HEK293 (cell line): ENCODE measurements around the gene NCAPD3.

Experiments used
- CTCF ChIA-PET: fragments of 350-600 bp; formaldehyde crosslinking; extraction: SDS; loops from one replicate; lab custom pipeline; 2021; ENCODE audit warnings: antibody characterized with exemption; lab: Yijun Ruan, JAX
- POLR2A ChIA-PET: fragments of 300-600 bp; formaldehyde crosslinking; extraction: SDS; loops from one replicate; lab custom pipeline; 2020; ENCODE audit warnings: antibody characterized with exemption, inconsistent platforms; lab: Yijun Ruan, JAX
- H3K27ac ChIP-seq: fragments of 200-500 bp; sonication (Bioruptor generic); 2 replicates; pipeline ENCODE4 v1.5.1; 2014; ENCODE audit warnings: low read depth, low read length, control low read depth, inconsistent platforms; ENCODE audit errors: extremely low read depth
- H3K36me3 ChIP-seq, 2 experiments: fragments of 200-500 bp in 1 of 2; sonication (Bioruptor generic) in 1 of 2; 1 replicate in 1 of 2; 2 replicates in 1 of 2; pipeline ENCODE4 v1.5.1; 2014 to 2017; ENCODE audit warnings: inconsistent platforms in 2 of 2, low read length in 2 of 2; ENCODE audit not compliant: control insufficient read depth in 2 of 2, insufficient read depth in 1 of 2
- H3K4me1 ChIP-seq: fragments of 200-500 bp; sonication (Bioruptor generic); 2 replicates; pipeline ENCODE4 v1.5.1; 2014; ENCODE audit warnings: mild to moderate bottlenecking, low read length, inconsistent platforms; ENCODE audit not compliant: control insufficient read depth, insufficient read depth
- H3K4me3 ChIP-seq: 2 replicates; pipeline ENCODE4 v1.5.1; 2011; ENCODE audit warnings: low read depth, mild to moderate bottlenecking, control low read depth, low read length, moderate library complexity
- H3K9me3 ChIP-seq: fragments of 200-500 bp; sonication (Bioruptor generic); 2 replicates; pipeline ENCODE4 v1.5.1; 2014; ENCODE audit warnings: low read depth, low read length, inconsistent platforms; ENCODE audit not compliant: control insufficient read depth, insufficient read depth
- GLIS1 ChIP-seq: fragments of 450-650 bp; formaldehyde crosslinking; IDR thresholded peaks from 2 replicates; pipeline ENCODE4 v1.5.1; 2016; ENCODE audit warnings: missing biosample characterization, missing genetic modification characterization
- HOXA7 ChIP-seq: sonication (generic); formaldehyde crosslinking; IDR thresholded peaks from 2 replicates; pipeline ENCODE4 v1.8.1; 2022; ENCODE audit warnings: missing genetic modification reagents, borderline replicate concordance
- HOXC10 ChIP-seq: sonication (generic); formaldehyde crosslinking; IDR thresholded peaks from 2 replicates; pipeline ENCODE4 v1.8.1; 2023; ENCODE audit warnings: mild to moderate bottlenecking, missing genetic modification reagents
- HOXD13 ChIP-seq: sonication (generic); formaldehyde crosslinking; IDR thresholded peaks from 2 replicates; pipeline ENCODE4 v1.8.0; 2022; ENCODE audit warnings: missing genetic modification reagents, borderline replicate concordance
- IKZF3 ChIP-seq: fragments of 450-650 bp; IDR thresholded peaks from 2 replicates; pipeline ENCODE4 v1.5.0; 2018; ENCODE audit warnings: missing biosample characterization, mild to moderate bottlenecking, missing genetic modification characterization, moderate library complexity
- REPIN1 ChIP-seq: fragments of 450-650 bp; formaldehyde crosslinking; IDR thresholded peaks from 2 replicates; pipeline ENCODE4 v1.5.1; 2017; ENCODE audit warnings: missing biosample characterization, missing genetic modification characterization, low read depth
- SP3 ChIP-seq: fragments of 450-650 bp; formaldehyde crosslinking; IDR thresholded peaks from 2 replicates; pipeline ENCODE4 v1.5.1; 2016; ENCODE audit warnings: missing biosample characterization, missing genetic modification characterization
- WT1 ChIP-seq: fragments of 450-650 bp; formaldehyde crosslinking; IDR thresholded peaks from 2 replicates; pipeline ENCODE4 v1.5.1; 2016; ENCODE audit warnings: missing biosample characterization, missing genetic modification characterization
- YY2 ChIP-seq: fragments of 450-650 bp; formaldehyde crosslinking; IDR thresholded peaks from 2 replicates; pipeline ENCODE4 v1.5.1; 2016; ENCODE audit warnings: missing biosample characterization, missing genetic modification characterization
- ZEB2 ChIP-seq: fragments of 450-650 bp; formaldehyde crosslinking; IDR thresholded peaks from 2 replicates; pipeline ENCODE4 v1.5.1; 2016; ENCODE audit warnings: missing biosample characterization, missing genetic modification characterization
- ZNF112 ChIP-seq: fragments of 450-650 bp; formaldehyde crosslinking; IDR thresholded peaks from 2 replicates; pipeline ENCODE4 v1.5.0; 2017; ENCODE audit warnings: missing biosample characterization, missing genetic modification characterization
- ZNF138 ChIP-seq: fragments of 450-650 bp; formaldehyde crosslinking; IDR thresholded peaks from 2 replicates; pipeline ENCODE4 v1.5.1; 2016; ENCODE audit warnings: missing biosample characterization, missing genetic modification characterization, borderline replicate concordance
- ZNF157 ChIP-seq: fragments of 450-650 bp; formaldehyde crosslinking; IDR thresholded peaks from 2 replicates; pipeline ENCODE4 v1.5.1; 2016; ENCODE audit warnings: missing biosample characterization, missing genetic modification characterization
- ZNF184 ChIP-seq: fragments of 450-650 bp; IDR thresholded peaks from 2 replicates; pipeline ENCODE4 v1.5.1; 2018; ENCODE audit warnings: missing biosample characterization, mild to moderate bottlenecking, missing genetic modification characterization
- ZNF19 ChIP-seq: fragments of 450-650 bp; formaldehyde crosslinking; IDR thresholded peaks from 2 replicates; pipeline ENCODE4; 2016; ENCODE audit warnings: missing biosample characterization, missing genetic modification characterization, low read depth
- ZNF214 ChIP-seq: fragments of 450-650 bp; formaldehyde crosslinking; IDR thresholded peaks from 2 replicates; pipeline ENCODE4 v1.5.1; 2017; ENCODE audit warnings: missing biosample characterization, mild to moderate bottlenecking, missing genetic modification characterization, borderline replicate concordance
- ZNF292 ChIP-seq: fragments of 450-650 bp; formaldehyde crosslinking; IDR thresholded peaks from 2 replicates; pipeline ENCODE4 v1.5.1; 2016; ENCODE audit warnings: low read depth, missing biosample characterization, missing genetic modification characterization, borderline replicate concordance
- ZNF311 ChIP-seq: fragments of 450-650 bp; formaldehyde crosslinking; IDR thresholded peaks from 2 replicates; pipeline ENCODE4 v1.5.1; 2017; ENCODE audit warnings: missing biosample characterization, missing genetic modification characterization, borderline replicate concordance
- ZNF48 ChIP-seq: fragments of 450-650 bp; formaldehyde crosslinking; IDR thresholded peaks from 2 replicates; pipeline ENCODE4 v1.5.1; 2016; ENCODE audit warnings: missing biosample characterization, missing genetic modification characterization
- ZNF549 ChIP-seq: fragments of 450-650 bp; IDR thresholded peaks from 2 replicates; pipeline ENCODE4 v1.5.1; 2018; ENCODE audit warnings: missing biosample characterization, missing genetic modification characterization, mild to moderate bottlenecking, inconsistent platforms, moderate library complexity
- ZNF623 ChIP-seq: fragments of 450-650 bp; formaldehyde crosslinking; IDR thresholded peaks from 2 replicates; pipeline ENCODE4 v1.5.1; 2016; ENCODE audit warnings: missing biosample characterization, missing genetic modification characterization
- ZNF670 ChIP-seq: fragments of 450-650 bp; formaldehyde crosslinking; IDR thresholded peaks from 2 replicates; pipeline ENCODE4 v1.5.1; 2016; ENCODE audit warnings: missing biosample characterization, missing genetic modification characterization, low read depth
- ZNF677 ChIP-seq: fragments of 450-650 bp; IDR thresholded peaks from 2 replicates; pipeline ENCODE4 v1.5.0; 2018; ENCODE audit warnings: missing biosample characterization, mild to moderate bottlenecking, missing genetic modification characterization, moderate library complexity
- TF ChIP-seq, protein P1 (sequence below): fragments of 450-650 bp; formaldehyde crosslinking; IDR thresholded peaks from 2 replicates; pipeline ENCODE4 v1.5.1; 2016; ENCODE audit warnings: missing biosample characterization, missing genetic modification characterization
- TF ChIP-seq, protein P2 (sequence below): fragments of 450-650 bp; formaldehyde crosslinking; IDR thresholded peaks from 2 replicates; pipeline ENCODE4 v1.5.1; 2016; ENCODE audit warnings: missing biosample characterization, missing genetic modification characterization

NCAPD3 gene

DNA sequence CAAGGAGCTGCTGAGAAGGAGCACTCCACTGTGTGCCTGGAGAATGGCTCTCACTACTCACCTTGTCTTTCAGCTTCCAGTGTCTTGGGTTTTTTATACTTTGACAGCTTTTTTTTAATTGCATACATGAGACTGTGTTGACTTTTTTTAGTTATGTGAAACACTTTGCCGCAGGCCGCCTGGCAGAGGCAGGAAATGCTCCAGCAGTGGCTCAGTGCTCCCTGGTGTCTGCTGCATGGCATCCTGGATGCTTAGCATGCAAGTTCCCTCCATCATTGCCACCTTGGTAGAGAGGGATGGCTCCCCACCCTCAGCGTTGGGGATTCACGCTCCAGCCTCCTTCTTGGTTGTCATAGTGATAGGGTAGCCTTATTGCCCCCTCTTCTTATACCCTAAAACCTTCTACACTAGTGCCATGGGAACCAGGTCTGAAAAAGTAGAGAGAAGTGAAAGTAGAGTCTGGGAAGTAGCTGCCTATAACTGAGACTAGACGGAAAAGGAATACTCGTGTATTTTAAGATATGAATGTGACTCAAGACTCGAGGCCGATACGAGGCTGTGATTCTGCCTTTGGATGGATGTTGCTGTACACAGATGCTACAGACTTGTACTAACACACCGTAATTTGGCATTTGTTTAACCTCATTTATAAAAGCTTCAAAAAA, 72.6 kb downstream of the NCAPD3 start:
- Histone ChIP-seq H3K4me1 (no peaks in the 10 kb centered on the region), H3K27ac (no peak overlapping the region), H3K36me3 (peaks cover 0 to 94% of the 10 kb centered on the region in 2 experiments; a peak in 2 of 3 replicates), H3K4me3 (no peak overlapping the region), H3K9me3 (no peaks in the 10 kb centered on the region)
- TF ChIP-seq ZNF48 (tag by site-specific recombination), result no peak
- TF ChIP-seq YY2 (tag by site-specific recombination), result no peak
- TF ChIP-seq ZNF157 (tag by site-specific recombination), result no peak
- no peak for TF ChIP-seq IKZF3 (tag by site-specific recombination)
- TF ChIP-seq ZNF623 (tag by site-specific recombination), result no peak
- no peak for TF ChIP-seq ZNF677 (tag by site-specific recombination)
- TF ChIP-seq ZNF670 (tag by site-specific recombination), result no peak
- TF ChIP-seq, protein P1, sequence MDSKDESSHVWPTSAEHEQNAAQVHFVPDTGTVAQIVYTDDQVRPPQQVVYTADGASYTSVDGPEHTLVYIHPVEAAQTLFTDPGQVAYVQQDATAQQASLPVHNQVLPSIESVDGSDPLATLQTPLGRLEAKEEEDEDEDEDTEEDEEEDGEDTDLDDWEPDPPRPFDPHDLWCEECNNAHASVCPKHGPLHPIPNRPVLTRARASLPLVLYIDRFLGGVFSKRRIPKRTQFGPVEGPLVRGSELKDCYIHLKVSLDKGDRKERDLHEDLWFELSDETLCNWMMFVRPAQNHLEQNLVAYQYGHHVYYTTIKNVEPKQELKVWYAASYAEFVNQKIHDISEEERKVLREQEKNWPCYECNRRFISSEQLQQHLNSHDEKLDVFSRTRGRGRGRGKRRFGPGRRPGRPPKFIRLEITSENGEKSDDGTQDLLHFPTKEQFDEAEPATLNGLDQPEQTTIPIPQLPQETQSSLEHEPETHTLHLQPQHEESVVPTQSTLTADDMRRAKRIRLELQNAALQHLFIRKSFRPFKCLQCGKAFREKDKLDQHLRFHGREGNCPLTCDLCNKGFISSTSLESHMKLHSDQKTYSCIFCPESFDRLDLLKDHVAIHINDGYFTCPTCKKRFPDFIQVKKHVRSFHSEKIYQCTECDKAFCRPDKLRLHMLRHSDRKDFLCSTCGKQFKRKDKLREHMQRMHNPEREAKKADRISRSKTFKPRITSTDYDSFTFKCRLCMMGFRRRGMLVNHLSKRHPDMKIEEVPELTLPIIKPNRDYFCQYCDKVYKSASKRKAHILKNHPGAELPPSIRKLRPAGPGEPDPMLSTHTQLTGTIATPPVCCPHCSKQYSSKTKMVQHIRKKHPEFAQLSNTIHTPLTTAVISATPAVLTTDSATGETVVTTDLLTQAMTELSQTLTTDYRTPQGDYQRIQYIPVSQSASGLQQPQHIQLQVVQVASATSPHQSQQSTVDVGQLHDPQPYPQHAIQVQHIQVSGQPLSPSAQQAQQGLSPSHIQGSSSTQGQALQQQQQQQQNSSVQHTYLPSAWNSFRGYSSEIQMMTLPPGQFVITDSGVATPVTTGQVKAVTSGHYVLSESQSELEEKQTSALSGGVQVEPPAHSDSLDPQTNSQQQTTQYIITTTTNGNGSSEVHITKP, result no peak
- no peak for TF ChIP-seq ZNF184
- TF ChIP-seq, protein P2, sequence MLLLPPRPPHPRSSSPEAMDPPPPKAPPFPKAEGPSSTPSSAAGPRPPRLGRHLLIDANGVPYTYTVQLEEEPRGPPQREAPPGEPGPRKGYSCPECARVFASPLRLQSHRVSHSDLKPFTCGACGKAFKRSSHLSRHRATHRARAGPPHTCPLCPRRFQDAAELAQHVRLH (tag by site-specific recombination), result no peak
- TF ChIP-seq ZNF112 (tag by site-specific recombination), result no peak
- TF ChIP-seq ZNF549 (tag by site-specific recombination), result no peak
- no peak for TF ChIP-seq SP3 (tag by site-specific recombination)
- ChIA-PET CTCF (interaction anchor here (0.6 to 1.7 kb wide), 2 partner anchors 67 to 223 kb away, joined by 3 to 7 read pairs; no protein-coding TSS in a partner anchor), POLR2A (no interaction called here)

DNA sequence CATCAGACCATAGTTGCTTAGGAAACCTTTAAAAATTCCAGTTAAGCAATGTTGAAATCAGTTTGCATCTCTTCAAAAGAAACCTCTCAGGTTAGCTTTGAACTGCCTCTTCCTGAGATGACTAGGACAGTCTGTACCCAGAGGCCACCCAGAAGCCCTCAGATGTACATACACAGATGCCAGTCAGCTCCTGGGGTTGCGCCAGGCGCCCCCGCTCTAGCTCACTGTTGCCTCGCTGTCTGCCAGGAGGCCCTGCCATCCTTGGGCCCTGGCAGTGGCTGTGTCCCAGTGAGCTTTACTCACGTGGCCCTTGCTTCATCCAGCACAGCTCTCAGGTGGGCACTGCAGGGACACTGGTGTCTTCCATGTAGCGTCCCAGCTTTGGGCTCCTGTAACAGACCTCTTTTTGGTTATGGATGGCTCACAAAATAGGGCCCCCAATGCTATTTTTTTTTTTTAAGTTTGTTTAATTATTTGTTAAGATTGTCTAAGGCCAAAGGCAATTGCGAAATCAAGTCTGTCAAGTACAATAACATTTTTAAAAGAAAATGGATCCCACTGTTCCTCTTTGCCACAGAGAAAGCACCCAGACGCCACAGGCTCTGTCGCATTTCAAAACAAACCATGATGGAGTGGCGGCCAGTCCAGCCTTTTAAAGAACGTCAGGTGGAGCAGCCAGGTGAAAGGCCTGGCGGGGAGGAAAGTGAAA, 73.4 kb downstream of the NCAPD3 start:
- no peak overlapping the region for H3K27ac ChIP-seq
- no peaks in the 10 kb centered on the region for H3K9me3 ChIP-seq
- CTCF ChIA-PET, result interaction anchor here (0.6 to 1.1 kb wide), 3 partner anchors 11 to 882 kb away, joined by 3 to 6 read pairs (median 3); no protein-coding TSS in a partner anchor
- peaks cover 0 to 94% of the 10 kb centered on the region in 2 experiments; a peak in 2 of 3 replicates for H3K36me3 ChIP-seq
- H3K4me1 ChIP-seq, result no peaks in the 10 kb centered on the region
- H3K4me3 ChIP-seq, result no peak overlapping the region
- POLR2A ChIA-PET, result no interaction called here
- no peak for TF ChIP-seq ZNF549 (tag by site-specific recombination)
- TF ChIP-seq ZNF19, result no peak
- no peak for TF ChIP-seq ZNF138
- no peak for TF ChIP-seq REPIN1
- TF ChIP-seq ZNF670 (tag by site-specific recombination), result no peak
- TF ChIP-seq HOXC10, result no peak
- TF ChIP-seq ZNF311 (tag by site-specific recombination), result no peak
- no peak for TF ChIP-seq HOXA7
- no peak for TF ChIP-seq GLIS1 (tag by site-specific recombination)
- no peak for TF ChIP-seq ZEB2 (tag by site-specific recombination)
- no peak for TF ChIP-seq ZNF214 (tag by site-specific recombination)
- no peak for TF ChIP-seq HOXD13 (CRISPR knock-in tag)
- TF ChIP-seq ZNF292 (tag by site-specific recombination), result no peak
- TF ChIP-seq WT1, result no peak
- TF ChIP-seq, all 188 proteins: peak for 0
